Ovary (tissue), 3 donors: ENCODE results near the gene FUT2.

Source experiments
- EP300 ChIP-seq: sonication (generic); formaldehyde crosslinking; IDR thresholded peaks from one replicate; pipeline ENCODE4 v1.6.1; 2017; ENCODE audit warnings: antibody characterized with exemption
- POLR2A ChIP-seq: fragments of 450-650 bp; IDR thresholded peaks from one replicate; pipeline ENCODE4 v1.6.1; 2017; ENCODE audit warnings: antibody characterized with exemption, mild to moderate bottlenecking, moderate library complexity
- TF ChIP-seq, protein P1 (sequence below), 3 donors: fragments of 450-650 bp in 2 of 3; fragments of 200-600 bp in 1 of 3; IDR thresholded peaks; one replicate each; pipeline versions ENCODE4 v1.5.1 to v1.8.0; 2016 to 2022; ENCODE audit warnings: antibody characterized with exemption in 3 of 3, mild to moderate bottlenecking in 1 of 3
- donor health status: DM: no; HTN: no; CAD: no.

DNA sequence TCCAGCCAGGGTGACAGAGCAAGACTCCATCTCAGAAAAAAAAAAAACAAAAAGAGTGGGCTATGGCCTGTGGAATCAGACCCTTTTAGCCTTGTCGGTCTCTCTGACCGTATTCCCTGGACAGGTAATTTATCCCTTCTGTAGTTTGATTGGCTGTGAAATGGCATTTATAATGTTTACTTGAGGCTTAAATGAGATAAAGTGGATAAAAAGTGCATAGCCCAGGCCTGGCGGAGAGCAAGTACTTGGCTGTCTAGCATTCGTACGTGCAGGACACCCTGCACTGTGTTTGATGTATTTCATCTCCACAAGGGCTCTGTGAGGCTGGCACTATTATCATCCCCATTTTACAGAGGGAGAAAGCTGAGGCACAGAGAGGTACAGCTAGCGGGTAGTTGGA lies 30.0 kb upstream of the FUT2 start:
- TF ChIP-seq, protein P1, sequence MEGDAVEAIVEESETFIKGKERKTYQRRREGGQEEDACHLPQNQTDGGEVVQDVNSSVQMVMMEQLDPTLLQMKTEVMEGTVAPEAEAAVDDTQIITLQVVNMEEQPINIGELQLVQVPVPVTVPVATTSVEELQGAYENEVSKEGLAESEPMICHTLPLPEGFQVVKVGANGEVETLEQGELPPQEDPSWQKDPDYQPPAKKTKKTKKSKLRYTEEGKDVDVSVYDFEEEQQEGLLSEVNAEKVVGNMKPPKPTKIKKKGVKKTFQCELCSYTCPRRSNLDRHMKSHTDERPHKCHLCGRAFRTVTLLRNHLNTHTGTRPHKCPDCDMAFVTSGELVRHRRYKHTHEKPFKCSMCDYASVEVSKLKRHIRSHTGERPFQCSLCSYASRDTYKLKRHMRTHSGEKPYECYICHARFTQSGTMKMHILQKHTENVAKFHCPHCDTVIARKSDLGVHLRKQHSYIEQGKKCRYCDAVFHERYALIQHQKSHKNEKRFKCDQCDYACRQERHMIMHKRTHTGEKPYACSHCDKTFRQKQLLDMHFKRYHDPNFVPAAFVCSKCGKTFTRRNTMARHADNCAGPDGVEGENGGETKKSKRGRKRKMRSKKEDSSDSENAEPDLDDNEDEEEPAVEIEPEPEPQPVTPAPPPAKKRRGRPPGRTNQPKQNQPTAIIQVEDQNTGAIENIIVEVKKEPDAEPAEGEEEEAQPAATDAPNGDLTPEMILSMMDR (IDR thresholded peaks at IDR 0.05): no peak
- TF ChIP-seq EP300 (no peak), POLR2A (no peak)
